PC-3 (cell line): Measurements from ENCODE around the gene SERPINA4. TPM values are rescaled to one million over a fixed set of nuclear protein-coding genes. Genes with fewer than 3 reads are reported as not detected.

Source experiments
- ATAC-seq: fragments of 200-7000 bp; cut with Tn5 transposase; 2 replicates; pipeline ENCODE4 v1.9.1; 2020; ENCODE audit warnings: mild to moderate bottlenecking, moderate library complexity
- BruUV-seq: library from RNA; stranded (reverse); fragments of 400-500 nt; replicated peaks from 2 replicates; lab custom pipeline; 2021; lab: Mats Ljungman, UMichigan
- CTCF ChIA-PET: fragments of 300-600 bp; sonication (Branson Sonifier 250); formaldehyde crosslinking; loops from one replicate; lab custom pipeline; 2022; ENCODE audit warnings: antibody characterized with exemption; lab: Charles Lee
- POLR2A ChIA-PET: fragments of 300-600 bp; sonication (Branson Sonifier 250); formaldehyde crosslinking; loops from one replicate; lab custom pipeline; 2022; ENCODE audit warnings: antibody characterized with exemption; ENCODE audit not compliant: unreplicated experiment; lab: Charles Lee
- DNase-seq: peaks from one replicate; pipeline ENCODE4 v3.0.0-alpha.2; 2015
- H2AFZ ChIP-seq: fragments of 300-600 bp; sonication (generic); 2 replicates; pipeline ENCODE4 v1.6.0; 2016; ENCODE audit warnings: antibody characterized with exemption, low read length
- H3F3A ChIP-seq: fragments of 300-600 bp; sonication (generic); one replicate; pipeline ENCODE4 v1.6.0; 2017; ENCODE audit warnings: antibody characterized with exemption, low read length, control low read depth, mild to moderate bottlenecking; ENCODE audit not compliant: unreplicated experiment
- H3K27ac ChIP-seq: fragments of 300-600 bp; sonication (generic); 2 replicates; pipeline ENCODE4 v1.5.1; 2016; ENCODE audit warnings: mild to moderate bottlenecking, low read length
- H3K27me3 ChIP-seq: fragments of 300-600 bp; sonication (generic); 2 replicates; pipeline ENCODE4 v1.6.1; 2016; ENCODE audit warnings: low read length, mixed read lengths
- H3K36me3 ChIP-seq: fragments of 300-600 bp; sonication (generic); 2 replicates; pipeline ENCODE4 v1.6.1; 2016; ENCODE audit warnings: low read depth, mixed run types, low read length, mixed read lengths
- H3K4me1 ChIP-seq: fragments of 300-600 bp; sonication (generic); 2 replicates; pipeline ENCODE4 v1.5.1; 2016; ENCODE audit warnings: low read length; ENCODE audit not compliant: insufficient read depth
- H3K4me2 ChIP-seq: fragments of 300-600 bp; sonication (generic); 2 replicates; pipeline ENCODE4 v1.6.0; 2016; ENCODE audit warnings: low read length
- H3K4me3 ChIP-seq: fragments of 300-600 bp; sonication (generic); 2 replicates; pipeline ENCODE4 v1.5.1; 2016; ENCODE audit warnings: mild to moderate bottlenecking, low read length, mixed read lengths
- H3K79me2 ChIP-seq: fragments of 300-600 bp; sonication (generic); 2 replicates; pipeline ENCODE4 v1.6.1; 2017; ENCODE audit warnings: low read length, mixed read lengths
- H3K9ac ChIP-seq: fragments of 300-600 bp; sonication (generic); 2 replicates; pipeline ENCODE4 v1.6.0; 2016; ENCODE audit warnings: mild to moderate bottlenecking, low read length
- H3K9me2 ChIP-seq: fragments of 300-600 bp; sonication (generic); replicated peaks from 2 replicates; pipeline ENCODE4 v1.6.1; 2016; ENCODE audit warnings: mixed run types, low read length, mixed read lengths
- H3K9me3 ChIP-seq: fragments of 300-600 bp; sonication (generic); 2 replicates; pipeline ENCODE4 v1.6.1; 2016; ENCODE audit warnings: low read length, mixed read lengths
- H4K20me1 ChIP-seq: fragments of 300-600 bp; sonication (generic); 2 replicates; pipeline ENCODE4 v1.6.1; 2016; ENCODE audit warnings: low read length, mixed read lengths
- EZH2 ChIP-seq: fragments of 300-600 bp; sonication (generic); IDR thresholded peaks from one replicate; pipeline ENCODE4 v1.6.1; 2017; ENCODE audit warnings: antibody characterized with exemption, mild to moderate bottlenecking, low read length; ENCODE audit not compliant: unreplicated experiment
- EZH2phosphoT487 ChIP-seq: fragments of 300-600 bp; sonication (generic); IDR thresholded peaks from 2 replicates; pipeline ENCODE4 v1.6.1; 2018; ENCODE audit warnings: mild to moderate bottlenecking, antibody characterized with exemption, low read length, borderline replicate concordance
- intact Hi-C: fragments of 100-400 bp; cut with micrococcal nuclease; formaldehyde crosslinking; loops from 2 replicates; pipeline ENCODE4 v1.9.0; 2023
- total RNA-seq: library from RNA; depleted of rRNA; stranded (reverse); fragments of >200 nt; gene quantifications from 2 replicates; pipeline ENCODE4 v1.2.3, GENCODE V29; 2014
- TF ChIP-seq, protein P1 (sequence below): fragments of 300-600 bp; sonication (generic); conservative IDR thresholded peaks from 2 replicates; pipeline ENCODE4 v1.5.1; 2017; ENCODE audit warnings: antibody characterized with exemption, low read depth, mild to moderate bottlenecking, low read length

The SERPINA4 gene
- total RNA-seq, 1 experiment from 2014 or later = not detected

DNA sequence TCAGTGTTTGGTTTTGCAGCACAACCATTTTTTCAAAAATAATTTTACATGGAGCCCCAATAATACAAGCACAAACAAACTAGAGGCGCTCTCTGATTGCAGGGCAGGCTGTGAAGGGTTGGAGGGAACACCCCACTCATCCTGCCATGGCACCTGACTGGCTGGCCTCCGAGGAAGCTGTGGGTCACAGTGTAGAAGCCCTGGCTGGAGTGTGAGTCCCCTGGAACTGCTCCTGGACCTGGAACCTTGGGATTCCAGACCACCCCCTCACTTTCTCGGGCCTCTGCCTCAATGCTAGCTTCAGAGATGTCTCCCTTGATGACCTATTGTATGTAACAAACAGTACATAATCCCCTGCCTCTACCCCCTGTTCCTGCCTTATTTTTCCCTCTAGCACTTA lies 37.1 kb upstream of the SERPINA4 start:
- ChIA-PET POLR2A (no interaction called here), CTCF (no interaction called here)
- Histone ChIP-seq H3F3A (no peaks in the 10 kb centered on the region), H3K9ac (no peak overlapping the region), H3K79me2 (no peaks in the 10 kb centered on the region), H3K4me2 (no peak overlapping the region), H3K4me3 (no peak overlapping the region), H3K9me2 (no peaks in the 10 kb centered on the region), H2AFZ (no peak overlapping the region), H3K27me3 (no peaks in the 10 kb centered on the region), H3K27ac (no peak overlapping the region), H3K9me3 (no peaks in the 10 kb centered on the region), H3K4me1 (no peaks in the 10 kb centered on the region), H4K20me1 (no peaks in the 10 kb centered on the region), H3K36me3 (no peaks in the 10 kb centered on the region)
- ATAC-seq = no peak
- intact Hi-C loops = no loop called here
- DNase-seq = no peak
- no TSS peak for BruUV-seq
- TF ChIP-seq, protein P1, sequence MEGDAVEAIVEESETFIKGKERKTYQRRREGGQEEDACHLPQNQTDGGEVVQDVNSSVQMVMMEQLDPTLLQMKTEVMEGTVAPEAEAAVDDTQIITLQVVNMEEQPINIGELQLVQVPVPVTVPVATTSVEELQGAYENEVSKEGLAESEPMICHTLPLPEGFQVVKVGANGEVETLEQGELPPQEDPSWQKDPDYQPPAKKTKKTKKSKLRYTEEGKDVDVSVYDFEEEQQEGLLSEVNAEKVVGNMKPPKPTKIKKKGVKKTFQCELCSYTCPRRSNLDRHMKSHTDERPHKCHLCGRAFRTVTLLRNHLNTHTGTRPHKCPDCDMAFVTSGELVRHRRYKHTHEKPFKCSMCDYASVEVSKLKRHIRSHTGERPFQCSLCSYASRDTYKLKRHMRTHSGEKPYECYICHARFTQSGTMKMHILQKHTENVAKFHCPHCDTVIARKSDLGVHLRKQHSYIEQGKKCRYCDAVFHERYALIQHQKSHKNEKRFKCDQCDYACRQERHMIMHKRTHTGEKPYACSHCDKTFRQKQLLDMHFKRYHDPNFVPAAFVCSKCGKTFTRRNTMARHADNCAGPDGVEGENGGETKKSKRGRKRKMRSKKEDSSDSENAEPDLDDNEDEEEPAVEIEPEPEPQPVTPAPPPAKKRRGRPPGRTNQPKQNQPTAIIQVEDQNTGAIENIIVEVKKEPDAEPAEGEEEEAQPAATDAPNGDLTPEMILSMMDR = no peak
- no peak for TF ChIP-seq EZH2
- TF ChIP-seq EZH2phosphoT487 = no peak

DNA sequence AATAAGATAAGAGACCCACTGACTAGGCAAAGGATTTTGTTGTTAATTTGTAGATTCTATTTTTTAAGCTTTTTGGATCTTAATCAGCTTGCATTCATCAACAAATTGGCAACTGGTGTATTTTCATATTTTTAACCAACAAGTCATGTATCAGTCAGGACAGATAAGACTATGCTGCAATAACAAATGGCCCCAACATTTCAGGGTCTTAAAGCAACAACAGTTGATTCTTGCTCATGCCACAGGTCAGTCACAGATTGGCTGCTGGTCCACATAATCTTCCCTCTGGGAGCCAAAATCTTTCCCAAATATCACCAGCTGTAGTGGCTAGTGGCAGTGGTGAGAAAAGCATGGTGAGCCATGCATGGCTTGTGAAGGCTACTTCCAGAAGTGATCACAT lies 30.1 kb upstream of the SERPINA4 start:
- H3K9me3 ChIP-seq = peaks cover 4% of the 10 kb centered on the region; the same call in 1 of the 2 replicates
- H3K27ac ChIP-seq = no peak overlapping the region

DNA sequence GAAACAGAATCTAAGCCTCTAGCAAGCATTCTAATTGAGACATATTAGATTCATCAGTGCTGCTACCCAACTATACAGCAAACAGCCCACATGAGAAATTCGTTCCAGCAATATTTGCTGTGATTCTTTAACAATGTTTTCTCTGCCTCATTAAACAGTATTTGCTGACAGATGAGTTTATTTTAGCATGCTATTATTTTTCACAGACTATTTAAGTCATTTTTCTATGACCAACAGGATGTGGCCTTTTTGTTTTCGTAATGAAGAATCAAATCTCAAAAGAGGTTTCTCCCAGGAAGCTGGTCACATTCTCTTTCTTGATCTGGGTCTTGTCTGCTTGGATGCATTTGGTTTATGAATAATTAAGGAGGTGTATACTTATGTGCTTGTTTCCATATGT lies 28.8 kb upstream of the SERPINA4 start:
- H3K9me3 ChIP-seq = peaks cover 4% of the 10 kb centered on the region; the same call in 1 of the 2 replicates
- CTCF ChIA-PET = no interaction called here

More for the DNA sequence above, 30.1 kb upstream of the SERPINA4 start:
- Histone ChIP-seq H3K79me2 (no peaks in the 10 kb centered on the region), H3K36me3 (no peaks in the 10 kb centered on the region), H3K9me2 (no peaks in the 10 kb centered on the region), H3K4me1 (no peaks in the 10 kb centered on the region), H3K4me3 (no peak overlapping the region), H2AFZ (no peak overlapping the region), H3K9ac (no peak overlapping the region), H3F3A (no peaks in the 10 kb centered on the region), H3K4me2 (no peak overlapping the region), H3K27me3 (no peaks in the 10 kb centered on the region), H4K20me1 (no peaks in the 10 kb centered on the region)
- POLR2A ChIA-PET = no interaction called here
- no peak for ATAC-seq
- intact Hi-C loops = no loop called here
- DNase-seq = no peak
- TF ChIP-seq EZH2 (no peak), EZH2phosphoT487 (no peak)
- TF ChIP-seq, protein P1 = no peak
- no TSS peak for BruUV-seq
- CTCF ChIA-PET = no interaction called here

More for the DNA sequence above, 28.8 kb upstream of the SERPINA4 start:
- no peak overlapping the region for H3K4me3 ChIP-seq
- ATAC-seq = no peak
- H3K9me2 ChIP-seq = no peaks in the 10 kb centered on the region
- H3K9ac ChIP-seq = no peak overlapping the region
- no peak overlapping the region for H2AFZ ChIP-seq
- TF ChIP-seq EZH2phosphoT487 = no peak
- POLR2A ChIA-PET = no interaction called here
- no peak overlapping the region for H3K4me2 ChIP-seq
- H3K27ac ChIP-seq = no peak overlapping the region
- no TSS peak for BruUV-seq
- H3F3A ChIP-seq = no peaks in the 10 kb centered on the region
- intact Hi-C loops = no loop called here
- H3K79me2 ChIP-seq = no peaks in the 10 kb centered on the region
- H3K27me3 ChIP-seq = no peaks in the 10 kb centered on the region
- H4K20me1 ChIP-seq = no peaks in the 10 kb centered on the region
- DNase-seq = peak; percentile 5
- H3K4me1 ChIP-seq = no peaks in the 10 kb centered on the region
- H3K36me3 ChIP-seq = no peaks in the 10 kb centered on the region
